NOMO-1 treated with dmso at 0.1 percent for 144 hours (cell line): ENCODE data around the gene GSX2.
"Not testable (repeated sequence)": the region's sequence is repeated elsewhere in the genome, so short reads cannot be mapped to it uniquely, and the experiment has no call there.

Experiments
- DNase-seq: peaks from one replicate; lab custom pipeline; 2025; ENCODE audit not compliant: unreplicated experiment; lab: John Stamatoyannopoulos, UW

Gene GSX2

DNA sequence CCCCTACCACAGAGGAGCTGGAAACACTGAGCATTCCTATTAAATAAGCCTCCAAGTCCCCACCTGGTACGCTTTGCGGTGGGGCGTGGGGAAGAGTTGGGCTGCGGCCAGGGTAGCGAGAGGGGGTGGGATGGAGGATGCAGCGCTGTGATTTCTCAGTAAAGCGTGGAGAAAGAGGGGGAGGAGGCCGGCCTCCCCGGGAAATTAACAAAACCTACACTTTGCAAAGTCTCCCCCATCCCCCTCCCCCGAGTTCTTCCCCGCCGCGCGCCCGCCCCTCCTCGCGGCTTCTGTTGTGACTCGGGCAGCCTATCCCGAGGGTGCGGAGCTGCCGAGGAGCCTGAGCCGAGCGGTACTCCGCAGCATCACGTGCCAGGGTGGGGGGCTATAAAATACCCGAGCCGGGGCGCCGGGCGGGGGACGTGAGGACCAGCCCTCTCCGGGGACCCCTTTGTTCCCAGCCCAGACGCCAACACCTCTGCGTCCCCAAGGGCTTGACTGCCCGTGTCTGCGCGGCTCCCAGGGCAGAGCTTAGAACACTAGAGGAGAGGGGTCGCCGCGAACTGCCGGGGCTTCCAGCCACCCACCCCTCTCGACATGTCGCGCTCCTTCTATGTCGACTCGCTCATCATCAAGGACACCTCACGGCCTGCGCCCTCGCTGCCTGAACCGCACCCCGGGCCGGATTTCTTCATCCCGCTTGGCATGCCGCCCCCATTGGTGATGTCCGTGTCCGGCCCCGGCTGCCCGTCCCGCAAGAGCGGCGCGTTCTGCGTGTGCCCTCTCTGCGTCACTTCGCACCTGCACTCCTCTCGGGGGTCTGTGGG, at the start of gene GSX2:
Gene GSX2 (plus strand): TSS at position 416 of the 827 bp plus-strand sequence. CDS start 182 bp downstream, at position 598.
- no peak for DNase-seq

DNA sequence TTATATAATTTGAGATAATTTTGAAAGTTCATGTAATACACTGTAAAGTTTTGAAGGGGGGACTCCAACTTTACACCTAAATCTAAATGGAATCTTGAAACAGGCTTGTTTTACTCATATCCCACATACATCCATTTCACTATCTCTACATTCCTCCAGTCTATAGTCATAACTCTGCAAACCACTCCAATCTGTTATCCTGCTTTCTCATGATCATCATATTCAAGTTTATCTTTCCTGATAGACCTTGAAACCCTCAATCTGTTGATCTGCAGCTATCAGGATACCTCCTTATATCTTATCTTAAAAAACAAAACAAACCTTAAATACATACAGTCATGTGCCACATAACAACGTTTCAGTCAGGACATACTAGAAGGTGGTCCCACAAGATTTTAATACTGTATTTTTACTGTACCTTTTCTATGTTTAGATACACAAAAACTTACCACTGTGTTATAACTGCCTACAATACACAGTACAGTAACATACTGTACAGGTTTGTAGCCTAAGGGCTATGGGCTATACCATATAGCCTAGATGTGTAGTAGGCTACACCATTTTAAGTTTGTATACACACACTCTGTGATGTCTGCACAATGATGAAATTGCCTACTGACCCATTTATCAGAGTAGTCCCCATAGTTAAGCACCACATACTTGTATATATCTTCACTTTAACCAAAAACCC, 49.6 kb upstream of the GSX2 start:
- DNase-seq: no peak

DNA sequence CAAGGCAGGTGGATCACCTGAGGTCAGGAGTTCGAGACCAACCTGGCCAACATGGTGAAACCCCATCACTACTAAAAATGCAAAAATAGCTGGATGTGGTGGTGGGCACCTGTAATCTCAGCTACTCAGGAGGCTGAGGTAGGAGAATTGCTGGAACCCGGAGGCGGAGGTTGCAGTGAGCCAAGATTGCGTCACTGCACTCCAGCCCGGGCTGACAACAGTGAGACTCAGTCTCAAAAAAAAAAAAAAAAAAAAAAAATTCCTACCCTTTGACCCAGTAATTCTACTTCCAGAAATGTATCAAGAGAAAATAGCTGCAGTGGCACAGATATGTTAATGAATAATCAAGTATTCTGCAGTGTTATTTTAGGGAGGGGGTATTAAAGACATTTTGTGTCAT, 46.6 kb upstream of the GSX2 start:
- DNase-seq: not testable (repeated sequence)

DNA sequence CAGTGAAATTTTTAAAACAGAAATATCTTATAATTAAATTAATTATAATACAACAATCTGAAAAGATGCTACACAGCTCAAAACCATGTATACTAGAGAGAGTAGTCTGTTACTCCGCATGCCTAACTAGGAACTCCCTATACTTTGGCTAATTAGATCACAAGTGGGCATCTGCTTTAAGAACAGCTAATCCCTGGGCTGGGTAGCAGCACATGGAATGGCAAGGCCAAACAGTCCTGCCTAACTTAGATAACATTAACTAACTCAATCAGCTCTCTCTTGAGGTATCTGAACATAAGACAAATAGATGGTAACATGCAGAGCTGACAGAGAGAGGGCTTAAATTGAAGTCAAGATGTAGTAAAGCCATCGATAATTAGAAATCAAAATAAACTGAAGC, 45.5 kb upstream of the GSX2 start:
- no peak for DNase-seq

DNA sequence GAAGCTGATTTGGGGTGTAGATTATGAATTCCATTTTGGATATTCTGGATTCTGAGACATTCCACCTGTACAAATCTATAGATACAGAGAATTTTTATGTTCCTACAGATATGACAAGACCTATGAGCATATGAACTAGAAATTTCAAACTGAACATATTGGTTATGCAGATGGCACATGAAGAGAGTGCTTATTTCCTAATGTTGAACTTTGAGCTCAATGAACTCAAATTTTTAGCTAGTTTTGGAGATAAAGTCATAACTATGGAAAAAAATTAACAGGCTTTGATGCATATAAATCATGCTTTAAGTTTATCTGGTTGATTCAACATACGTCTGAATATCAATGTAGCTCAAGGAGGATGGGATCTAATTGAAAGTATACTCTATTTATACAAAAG, 44.5 kb upstream of the GSX2 start:
- DNase-seq: no peak

DNA sequence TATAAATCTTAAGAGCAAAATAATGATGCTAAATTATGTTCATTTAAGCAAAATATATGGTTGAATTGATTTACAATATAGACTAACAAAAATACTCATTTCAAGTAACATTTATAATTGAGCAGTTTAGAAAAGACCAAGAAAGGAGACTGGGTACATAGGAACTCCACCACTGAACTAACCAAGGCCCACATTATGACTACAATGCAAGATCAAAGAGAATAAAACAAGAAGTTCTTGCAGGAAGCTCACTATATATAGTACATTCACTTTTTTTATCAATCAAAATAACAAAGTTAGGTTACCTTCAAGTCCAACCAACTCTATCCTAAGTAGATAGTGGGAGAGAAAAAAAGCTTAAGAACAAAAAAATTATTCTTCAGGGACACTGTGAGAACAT, 43.6 kb upstream of the GSX2 start:
- no peak for DNase-seq

DNA sequence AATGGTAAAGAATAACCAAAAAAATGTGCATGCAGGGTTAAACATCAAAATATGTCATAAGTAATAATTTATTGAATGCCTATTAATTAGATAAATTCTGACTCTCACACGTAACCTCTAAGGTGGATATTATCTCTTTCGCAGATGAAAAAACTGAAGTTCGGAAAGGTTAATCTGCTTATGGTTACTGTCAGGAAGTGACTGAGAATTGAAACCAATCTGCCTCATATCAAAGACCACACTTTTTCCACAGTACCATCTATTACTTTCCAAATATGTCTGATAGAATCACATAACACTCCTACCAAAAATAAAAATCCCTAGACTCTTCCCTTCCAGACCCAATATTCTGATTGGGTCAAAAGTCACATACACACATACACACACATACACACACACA, 41.8 kb upstream of the GSX2 start:
- DNase-seq: no peak

DNA sequence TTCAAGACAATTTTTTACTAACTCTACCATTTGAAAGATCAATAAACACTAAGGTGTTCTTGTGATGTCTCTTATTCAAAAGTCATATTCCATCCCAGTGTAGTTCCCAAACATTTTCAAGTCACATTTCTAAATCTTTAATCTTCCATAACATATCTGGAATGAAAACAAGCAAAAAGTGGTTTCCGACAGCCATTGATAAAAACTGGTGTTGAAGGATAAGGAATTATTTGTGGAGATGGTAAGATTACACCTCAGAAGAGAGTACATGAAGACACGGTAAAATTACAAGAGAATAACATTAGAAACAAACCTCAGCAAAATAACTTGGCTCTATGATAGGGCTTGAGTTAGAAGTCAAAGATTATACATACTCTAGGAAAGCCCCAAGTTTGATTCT, 39.8 kb upstream of the GSX2 start:
- no peak for DNase-seq

DNA sequence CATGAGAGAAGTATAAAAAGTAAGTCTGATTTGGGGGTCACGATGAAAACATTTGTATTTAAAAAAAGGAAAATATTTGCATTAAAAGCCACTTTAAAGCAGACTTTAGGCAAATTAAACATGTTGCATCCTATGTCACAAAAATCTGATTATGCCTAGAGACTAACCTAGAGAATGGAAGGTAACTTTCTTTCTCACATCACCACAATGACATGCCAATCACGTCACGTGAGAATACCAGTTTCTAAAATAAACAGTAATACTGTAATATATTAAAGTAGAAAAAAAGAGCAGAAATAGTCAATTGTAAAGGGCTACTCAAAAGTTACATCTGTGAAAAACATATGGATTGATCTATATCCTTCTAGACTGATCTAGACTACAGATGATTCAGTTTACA, 38.9 kb upstream of the GSX2 start:
- no peak for DNase-seq

DNA sequence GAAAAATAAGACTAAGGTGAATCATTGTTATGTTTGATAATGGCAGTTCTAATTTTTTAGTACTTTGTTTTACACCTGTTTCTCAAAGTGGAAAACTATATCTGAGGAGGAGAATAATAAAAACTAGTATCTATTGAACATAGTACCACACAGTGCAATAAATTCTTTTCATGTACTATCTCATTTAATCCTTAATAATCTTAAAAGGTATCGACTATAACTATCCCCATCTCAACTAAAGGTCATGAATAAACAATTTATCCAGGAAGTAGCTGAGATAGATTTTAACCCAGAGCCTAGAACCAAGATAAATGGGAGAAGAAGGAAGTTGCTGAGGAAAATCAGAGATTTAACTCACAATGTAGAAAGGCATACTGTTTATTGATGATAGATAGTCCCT, 38.1 kb upstream of the GSX2 start:
- DNase-seq: no peak

DNA sequence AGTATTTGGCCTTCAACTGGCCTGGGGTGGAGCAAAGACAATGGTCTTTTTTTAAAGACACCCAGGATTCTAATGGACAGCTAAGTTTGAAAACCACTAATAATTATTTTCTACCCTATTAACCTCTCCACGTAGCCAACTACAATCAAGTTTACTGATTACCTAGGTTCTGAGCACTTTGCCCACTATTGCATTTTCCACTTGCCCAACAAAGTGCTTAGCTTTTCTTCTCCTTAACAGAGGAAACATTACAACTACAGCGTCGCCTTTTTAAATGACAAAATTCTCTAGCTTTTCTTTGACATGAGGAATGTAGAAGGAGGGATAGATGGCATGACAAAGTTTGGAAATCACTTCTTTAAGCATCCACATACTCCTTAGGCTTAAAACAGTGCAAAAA, 37.6 kb upstream of the GSX2 start:
- no peak for DNase-seq

DNA sequence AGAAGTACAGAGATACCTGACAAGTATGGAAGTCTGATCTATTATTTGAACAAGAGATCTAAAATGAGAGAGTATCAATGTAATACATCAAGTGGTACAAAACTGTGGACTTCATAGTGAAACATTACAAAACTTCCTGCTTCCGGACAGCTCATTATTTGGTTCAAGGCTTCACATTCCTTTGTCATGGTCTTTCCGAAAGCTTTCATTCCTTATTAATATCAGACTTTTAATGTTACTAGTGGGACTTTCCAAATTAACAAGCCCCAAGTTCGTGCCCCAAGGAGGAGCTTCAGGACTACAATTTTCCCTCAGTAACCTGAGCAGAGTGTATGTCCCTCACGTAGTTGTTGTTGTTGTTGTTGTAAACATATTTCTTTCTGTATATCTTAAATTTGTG, 36.7 kb upstream of the GSX2 start:
- no peak for DNase-seq

DNA sequence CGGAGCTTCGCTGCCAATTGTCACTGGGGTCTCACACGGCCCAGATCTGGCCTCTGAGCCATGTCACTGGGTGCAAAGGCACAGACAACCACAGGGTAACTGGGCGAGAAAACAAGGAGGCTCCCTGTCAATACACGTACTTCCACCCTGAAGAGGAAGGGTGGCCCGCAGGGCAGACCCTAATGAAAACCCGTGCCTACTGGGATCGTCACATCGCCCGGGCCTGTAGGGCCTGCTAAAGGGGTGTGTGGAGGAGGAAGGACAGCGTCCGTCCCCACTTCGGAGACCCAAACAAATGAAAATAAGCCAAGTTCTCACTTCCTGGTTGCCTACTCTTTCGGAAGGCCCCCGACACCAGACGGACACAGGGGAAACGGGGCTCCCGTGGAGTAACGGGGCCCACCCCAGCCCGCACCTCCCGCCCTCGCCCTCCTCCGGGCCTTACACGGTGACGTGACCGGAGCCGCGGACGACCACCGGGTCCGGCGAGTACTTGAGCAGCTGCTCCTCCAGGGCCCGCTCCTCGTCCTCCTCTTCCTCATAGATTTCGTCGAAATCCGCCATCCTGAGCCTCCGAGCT, 36.1 kb upstream of the GSX2 start:
- no peak for DNase-seq

DNA sequence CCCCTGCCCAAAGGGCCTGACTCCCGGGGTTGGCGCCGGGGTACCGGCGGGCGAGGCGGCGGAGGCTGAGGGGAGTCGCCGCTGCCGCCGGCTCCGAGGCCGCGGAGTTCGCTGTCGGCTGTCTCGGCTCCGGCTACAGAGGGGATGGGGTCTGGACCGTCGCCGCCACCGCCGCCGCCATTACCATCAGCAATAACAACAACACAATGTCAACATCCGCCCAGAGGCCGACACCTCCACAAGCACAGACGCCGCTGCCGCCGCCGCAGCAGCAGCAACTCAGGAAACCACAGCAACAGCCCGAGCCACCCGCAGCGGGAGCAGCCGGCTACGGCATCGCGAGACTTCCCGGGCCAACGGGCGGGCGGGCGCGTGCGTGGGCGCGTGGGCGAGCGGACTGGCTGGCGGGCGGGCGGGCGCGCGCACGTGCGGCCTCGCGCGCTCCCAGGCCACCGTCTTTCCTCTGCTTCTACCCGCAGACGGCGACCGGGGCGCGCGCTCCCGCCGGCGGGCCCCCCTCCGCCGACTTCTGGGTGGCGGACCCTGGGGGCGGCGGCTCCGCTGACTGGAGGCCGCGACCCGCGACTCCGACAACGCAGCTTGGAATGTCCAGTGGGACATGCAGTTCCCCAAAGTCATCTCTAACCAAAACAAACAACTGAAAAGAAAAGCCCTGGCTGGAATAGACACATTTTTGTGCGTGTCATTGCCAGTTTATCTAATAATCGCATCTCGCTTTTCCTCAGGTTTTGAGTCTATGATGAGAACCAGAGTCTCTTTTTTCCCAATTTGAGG, 35.4 kb upstream of the GSX2 start, which contains the start of gene CHIC2:
Gene CHIC2 (minus strand): TSS at position 289 of the 795 bp plus-strand sequence. CDS start 305 bp downstream, outside the sequence.
- DNase-seq: peak; percentile 86

DNA sequence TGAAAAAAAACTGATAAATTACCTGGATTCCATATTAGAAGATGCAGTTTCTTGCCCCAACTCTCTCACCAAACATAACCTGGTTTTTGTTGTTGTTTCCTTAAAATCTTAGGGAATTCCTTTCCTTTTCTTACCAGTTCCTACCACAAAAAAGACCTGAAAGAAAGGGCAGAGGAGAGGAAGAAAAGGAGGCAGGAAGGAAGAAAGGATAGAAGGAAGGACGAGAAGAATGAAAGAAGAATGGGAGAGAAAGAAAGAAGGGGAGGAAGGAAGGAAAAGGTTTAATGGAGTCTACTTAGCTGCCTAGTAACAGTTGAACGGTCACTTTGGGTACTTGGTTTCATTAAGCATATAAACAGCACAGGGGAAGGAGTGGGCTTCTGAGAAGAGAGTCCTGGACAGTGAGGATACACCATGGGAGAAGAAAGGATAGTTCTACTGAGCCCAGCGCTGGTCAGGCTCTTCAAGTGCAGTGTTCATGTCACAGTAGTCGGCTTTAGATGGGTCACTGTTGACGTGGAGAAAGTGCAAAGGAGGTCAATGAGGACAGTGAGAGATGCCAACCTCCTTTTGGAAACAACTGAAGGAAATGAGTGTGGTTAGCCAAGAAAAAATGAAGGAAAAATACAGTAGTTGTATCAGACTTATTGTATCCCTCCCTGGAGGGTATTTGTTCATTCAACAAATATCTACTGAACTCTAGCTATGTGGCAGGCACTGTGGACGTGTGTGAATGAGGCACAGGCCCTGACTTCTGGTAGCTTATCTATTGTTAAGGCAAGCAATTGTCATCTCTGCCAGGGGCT, 34.5 kb upstream of the GSX2 start:
- DNase-seq: no peak

DNA sequence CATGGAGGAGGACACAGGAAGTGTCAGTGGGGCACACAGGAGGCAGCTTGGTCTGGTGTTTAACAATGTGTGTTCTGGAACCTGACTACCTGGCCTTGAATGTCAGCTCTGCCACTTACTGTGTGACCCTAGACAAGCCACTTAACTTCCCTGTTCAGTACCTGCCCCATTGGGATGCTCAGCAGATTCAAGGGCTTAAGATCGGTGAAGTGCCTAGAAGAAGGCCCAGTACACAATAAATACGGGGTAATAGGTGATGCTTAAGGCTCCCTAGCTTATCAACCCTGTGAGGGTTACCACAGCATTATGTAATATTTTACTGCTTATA, 33.9 kb upstream of the GSX2 start:
- no peak for DNase-seq

DNA sequence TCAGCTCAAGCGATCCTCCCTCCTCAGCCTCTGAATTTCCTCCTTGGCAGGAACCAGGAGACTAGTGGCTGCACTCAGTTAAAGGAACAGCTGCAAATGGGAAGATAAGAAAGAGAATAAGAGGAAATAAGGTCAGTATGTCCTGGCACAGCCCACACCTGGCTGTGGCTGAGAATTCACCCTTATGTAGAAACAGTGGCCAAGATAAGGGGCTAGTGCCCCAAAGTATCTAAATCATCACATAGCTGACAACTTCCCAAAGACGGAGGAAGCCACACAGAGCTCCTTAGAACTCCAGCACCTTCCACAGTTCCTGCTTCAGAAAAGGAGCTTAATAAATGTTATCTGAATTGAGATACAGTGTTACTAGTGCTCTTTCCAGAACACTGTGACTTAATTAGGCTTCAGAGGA, 33.2 kb upstream of the GSX2 start:
- DNase-seq: no peak

DNA sequence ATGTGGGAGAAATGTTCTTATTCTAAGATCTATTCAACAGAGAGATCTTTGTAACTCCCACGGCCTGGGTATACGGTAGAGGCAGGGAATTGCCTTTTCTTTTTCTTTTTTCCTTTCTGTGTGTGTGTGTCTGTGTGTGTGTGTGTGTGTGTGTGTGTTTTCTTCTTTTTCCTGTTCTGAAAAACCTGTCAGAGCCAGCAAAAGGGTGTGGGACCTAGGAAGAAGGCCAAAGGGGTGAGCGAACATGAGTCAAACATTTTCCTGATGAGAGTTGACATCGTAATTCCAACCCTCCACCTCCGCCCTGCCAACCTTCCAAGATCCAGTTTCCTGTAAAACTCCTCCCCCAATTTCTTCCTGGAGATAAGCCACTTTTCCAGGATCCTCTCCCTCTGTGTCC, 32.8 kb upstream of the GSX2 start:
- no peak for DNase-seq

DNA sequence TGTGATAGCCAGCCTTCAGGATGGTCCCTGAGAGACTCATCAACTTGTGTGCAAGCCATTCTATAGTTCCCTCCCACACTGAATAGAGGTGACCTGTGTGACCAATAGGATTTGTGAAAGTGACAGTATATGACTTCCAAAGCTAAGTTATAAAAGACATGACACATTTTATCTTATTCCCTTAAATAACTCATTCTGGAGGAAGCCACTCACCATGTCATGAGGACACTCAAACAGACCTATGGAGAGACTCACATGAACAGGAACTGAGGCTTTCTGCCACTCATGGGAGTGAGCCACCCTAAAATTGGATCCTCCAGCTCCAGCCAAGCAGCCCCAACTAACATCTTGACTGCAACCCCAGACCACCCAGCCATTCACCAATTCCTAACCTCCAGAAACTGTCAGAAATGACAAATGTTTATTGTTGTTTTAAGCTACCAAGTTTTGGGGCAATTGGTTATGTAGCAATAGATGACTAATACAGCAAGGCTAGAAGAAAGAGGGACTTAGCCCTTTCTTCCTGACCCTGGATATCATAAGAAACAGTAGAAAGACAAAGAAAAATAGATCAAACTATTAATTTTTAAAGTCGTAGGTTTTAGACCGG, 26.6 kb upstream of the GSX2 start:
- DNase-seq: no peak

DNA sequence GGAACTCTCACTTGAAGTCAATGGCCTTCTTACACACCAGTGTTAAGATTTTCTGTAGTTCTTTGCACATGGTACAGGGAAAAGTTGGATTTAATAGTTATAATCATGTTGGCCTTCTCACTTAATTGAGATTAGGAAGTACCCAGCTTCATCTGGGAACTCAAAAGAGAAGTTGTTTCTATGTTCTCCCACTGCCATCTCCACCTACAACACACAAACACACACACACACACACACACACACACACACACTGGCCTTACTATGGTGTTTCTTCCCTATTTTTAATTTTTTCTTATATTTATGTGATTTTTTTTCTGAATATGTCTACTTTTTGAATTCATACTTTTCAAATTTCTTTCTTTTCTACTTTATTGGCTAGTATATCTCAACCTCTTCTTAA, 25.6 kb upstream of the GSX2 start:
- DNase-seq: no peak
